ENCODE data around the gene GRHL1. TPM values are rescaled to one million over a fixed set of nuclear protein-coding genes. Genes with fewer than 3 reads are reported as not detected.

The GRHL1 gene
- polyA plus RNA-seq, 1 of the 3 experiments (the other 2 are of a cell fraction) = 1.0 TPM

DNA sequence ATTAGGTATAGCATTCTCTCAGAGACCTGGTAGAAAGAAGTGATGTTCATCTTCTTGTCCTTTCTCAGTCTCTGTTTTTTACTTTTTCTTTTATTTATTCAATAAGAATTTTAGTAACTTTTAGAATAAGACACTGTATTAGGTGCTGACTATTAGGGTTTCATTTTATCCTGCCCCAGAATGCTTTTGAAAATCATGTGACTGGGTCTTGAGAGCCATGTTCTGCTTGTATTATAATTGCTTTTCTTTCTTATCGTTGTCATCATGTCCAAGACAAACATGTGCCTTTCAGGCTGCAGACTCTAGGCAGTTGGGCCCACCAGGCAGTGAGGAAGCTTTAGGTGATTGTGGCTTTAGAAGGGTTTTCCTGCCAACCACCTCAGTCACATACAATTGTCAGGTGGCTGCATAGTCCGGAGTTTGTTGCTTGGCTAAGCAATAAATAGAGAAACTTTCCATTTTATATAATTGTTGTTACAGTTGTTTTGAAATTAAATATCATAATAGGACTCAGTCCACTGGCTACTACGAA lies 15.1 kb downstream of the GRHL1 start:
- no peaks in the 10 kb centered on the region for H3K79me2 ChIP-seq (ENCODE audit: insufficient read depth)
- no peak for DNase-seq
- POLR2A ChIA-PET = no interaction called here
- H3K4me3 ChIP-seq (ENCODE audit: low read depth in 2 of 2, low read length in 1 of 2) = no peak overlapping the region
- H3K4me1 ChIP-seq (ENCODE audit: control insufficient read depth in 1 of 2, insufficient read depth in 2 of 2, low read depth in 1 of 2, low read length in 1 of 2) = peaks cover 0 to 17% of the 10 kb centered on the region in 2 experiments; a peak in 2 of 4 replicates
- H3K27me3 ChIP-seq (ENCODE audit: insufficient read depth) = no peaks in the 10 kb centered on the region
- H3K36me3 ChIP-seq (replicated peaks in 1 of 2; ENCODE audit: control insufficient read depth in 1 of 2, insufficient read depth in 2 of 2, low read length in 1 of 2) = peaks cover 0 to 15% of the 10 kb centered on the region in 2 experiments
- no peaks in the 10 kb centered on the region for H4K20me1 ChIP-seq (ENCODE audit: insufficient read depth)
- 70% methylated on average over 3 of the region's 3 CpGs for WGBS (ENCODE audit: low lambda C conversion rate)
- TF ChIP-seq, protein P1, sequence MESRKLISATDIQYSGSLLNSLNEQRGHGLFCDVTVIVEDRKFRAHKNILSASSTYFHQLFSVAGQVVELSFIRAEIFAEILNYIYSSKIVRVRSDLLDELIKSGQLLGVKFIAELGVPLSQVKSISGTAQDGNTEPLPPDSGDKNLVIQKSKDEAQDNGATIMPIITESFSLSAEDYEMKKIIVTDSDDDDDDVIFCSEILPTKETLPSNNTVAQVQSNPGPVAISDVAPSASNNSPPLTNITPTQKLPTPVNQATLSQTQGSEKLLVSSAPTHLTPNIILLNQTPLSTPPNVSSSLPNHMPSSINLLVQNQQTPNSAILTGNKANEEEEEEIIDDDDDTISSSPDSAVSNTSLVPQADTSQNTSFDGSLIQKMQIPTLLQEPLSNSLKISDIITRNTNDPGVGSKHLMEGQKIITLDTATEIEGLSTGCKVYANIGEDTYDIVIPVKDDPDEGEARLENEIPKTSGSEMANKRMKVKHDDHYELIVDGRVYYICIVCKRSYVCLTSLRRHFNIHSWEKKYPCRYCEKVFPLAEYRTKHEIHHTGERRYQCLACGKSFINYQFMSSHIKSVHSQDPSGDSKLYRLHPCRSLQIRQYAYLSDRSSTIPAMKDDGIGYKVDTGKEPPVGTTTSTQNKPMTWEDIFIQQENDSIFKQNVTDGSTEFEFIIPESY (IDR thresholded peaks at IDR 0.05; ENCODE audit: borderline replicate concordance, low read depth) = no peak
- TF ChIP-seq, protein P2, sequence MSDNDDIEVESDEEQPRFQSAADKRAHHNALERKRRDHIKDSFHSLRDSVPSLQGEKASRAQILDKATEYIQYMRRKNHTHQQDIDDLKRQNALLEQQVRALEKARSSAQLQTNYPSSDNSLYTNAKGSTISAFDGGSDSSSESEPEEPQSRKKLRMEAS (IDR thresholded peaks at IDR 0.05; ENCODE audit: low read depth) = no peak
- TF ChIP-seq MXI1 (IDR thresholded peaks at IDR 0.05; ENCODE audit: low read depth, low read length) = no peak
- TF ChIP-seq, protein P3, sequence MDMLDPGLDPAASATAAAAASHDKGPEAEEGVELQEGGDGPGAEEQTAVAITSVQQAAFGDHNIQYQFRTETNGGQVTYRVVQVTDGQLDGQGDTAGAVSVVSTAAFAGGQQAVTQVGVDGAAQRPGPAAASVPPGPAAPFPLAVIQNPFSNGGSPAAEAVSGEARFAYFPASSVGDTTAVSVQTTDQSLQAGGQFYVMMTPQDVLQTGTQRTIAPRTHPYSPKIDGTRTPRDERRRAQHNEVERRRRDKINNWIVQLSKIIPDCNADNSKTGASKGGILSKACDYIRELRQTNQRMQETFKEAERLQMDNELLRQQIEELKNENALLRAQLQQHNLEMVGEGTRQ (IDR thresholded peaks at IDR 0.05; ENCODE audit: borderline replicate concordance, low read depth, low read length) = no peak
- no peak for TF ChIP-seq EP300 (IDR thresholded peaks at IDR 0.05; ENCODE audit: borderline replicate concordance in 1 of 2, low read depth in 1 of 2, low read length in 1 of 2)
- no peak for TF ChIP-seq MEF2A (IDR thresholded peaks at IDR 0.05; ENCODE audit: borderline replicate concordance, low read depth)
- no peak for TF ChIP-seq RCOR1 (IDR thresholded peaks at IDR 0.05; ENCODE audit: low read length)
- TF ChIP-seq FOXJ3 (CRISPR knock-in tag; IDR thresholded peaks at IDR 0.05) = no peak
- TF ChIP-seq, protein P4, sequence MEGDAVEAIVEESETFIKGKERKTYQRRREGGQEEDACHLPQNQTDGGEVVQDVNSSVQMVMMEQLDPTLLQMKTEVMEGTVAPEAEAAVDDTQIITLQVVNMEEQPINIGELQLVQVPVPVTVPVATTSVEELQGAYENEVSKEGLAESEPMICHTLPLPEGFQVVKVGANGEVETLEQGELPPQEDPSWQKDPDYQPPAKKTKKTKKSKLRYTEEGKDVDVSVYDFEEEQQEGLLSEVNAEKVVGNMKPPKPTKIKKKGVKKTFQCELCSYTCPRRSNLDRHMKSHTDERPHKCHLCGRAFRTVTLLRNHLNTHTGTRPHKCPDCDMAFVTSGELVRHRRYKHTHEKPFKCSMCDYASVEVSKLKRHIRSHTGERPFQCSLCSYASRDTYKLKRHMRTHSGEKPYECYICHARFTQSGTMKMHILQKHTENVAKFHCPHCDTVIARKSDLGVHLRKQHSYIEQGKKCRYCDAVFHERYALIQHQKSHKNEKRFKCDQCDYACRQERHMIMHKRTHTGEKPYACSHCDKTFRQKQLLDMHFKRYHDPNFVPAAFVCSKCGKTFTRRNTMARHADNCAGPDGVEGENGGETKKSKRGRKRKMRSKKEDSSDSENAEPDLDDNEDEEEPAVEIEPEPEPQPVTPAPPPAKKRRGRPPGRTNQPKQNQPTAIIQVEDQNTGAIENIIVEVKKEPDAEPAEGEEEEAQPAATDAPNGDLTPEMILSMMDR (IDR thresholded peaks at IDR 0.05) = no peak
- no peak for TF ChIP-seq RFX5 (IDR thresholded peaks at IDR 0.05; ENCODE audit: low read length)
- no peak for TF ChIP-seq POLR2AphosphoS5 (IDR thresholded peaks at IDR 0.05; ENCODE audit: low read depth, low read length)
- TF ChIP-seq ELF1 (IDR thresholded peaks at IDR 0.05) = no peak
- no peak for TF ChIP-seq SIN3A (IDR thresholded peaks at IDR 0.05; ENCODE audit: borderline replicate concordance, low read depth, low read length)
- TF ChIP-seq SMC3 (IDR thresholded peaks at IDR 0.05; ENCODE audit: low read depth, low read length) = no peak
- H3K9ac ChIP-seq = no peak overlapping the region
- no peak overlapping the region for H2AFZ ChIP-seq (ENCODE audit: low read depth)
- no peaks in the 10 kb centered on the region for H3F3A ChIP-seq (replicated peaks; ENCODE audit: insufficient read depth)
- no peak overlapping the region for H3K27ac ChIP-seq (ENCODE audit: low read depth in 2 of 2, low read length in 1 of 2)
- no peaks in the 10 kb centered on the region for H3K9me2 ChIP-seq
- no peaks in the 10 kb centered on the region for H3K9me3 ChIP-seq
- CTCF ChIA-PET = interaction anchor here (0.6 to 7.7 kb wide), 4 partner anchors 18 to 167 kb away, joined by 3 to 107 read pairs (median 10); no protein-coding TSS in a partner anchor
- H3K4me2 ChIP-seq = no peak overlapping the region

Measured in SK-N-SH (cell line).